ENCODE data around the gene KNCN.

Gene KNCN

DNA sequence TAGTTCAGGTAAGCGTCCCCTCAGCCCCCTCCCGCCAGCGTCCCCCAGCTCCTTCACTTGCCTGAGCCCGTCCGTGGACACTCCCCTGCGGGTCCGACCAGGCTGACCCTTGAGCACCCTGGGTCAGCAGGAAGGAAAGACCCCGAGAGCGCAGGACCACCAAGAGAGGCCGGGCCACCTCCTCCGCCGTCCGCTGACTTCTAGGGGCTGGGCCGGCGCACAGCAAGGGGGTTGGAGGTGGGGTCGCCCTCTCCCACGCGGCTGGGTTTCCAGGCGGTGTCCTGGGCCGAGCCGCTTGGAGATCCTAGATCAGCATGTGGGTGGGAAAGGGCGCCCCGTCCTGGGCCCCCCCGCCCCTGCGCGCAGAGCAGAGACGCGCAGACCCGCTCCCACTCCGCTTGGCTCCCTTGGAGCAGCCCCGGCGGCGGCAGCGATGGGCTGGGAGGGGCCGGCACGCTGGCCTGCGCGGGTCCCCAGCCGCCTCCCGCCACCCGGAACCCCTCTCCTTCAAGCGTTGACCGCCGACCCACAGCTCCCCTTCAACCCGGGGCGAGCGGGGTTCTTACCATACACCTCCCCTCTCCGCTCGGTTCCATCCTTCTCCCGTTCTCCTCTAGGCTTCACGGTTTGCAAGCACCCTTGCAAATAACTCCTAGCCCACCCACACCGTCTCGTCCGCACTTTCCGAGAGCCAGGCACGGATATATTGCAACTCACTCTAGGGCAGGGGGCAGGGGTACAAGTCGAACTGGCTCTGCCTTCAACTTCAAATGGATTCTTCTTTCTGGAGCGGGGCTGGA lies 7.5 kb downstream of the KNCN start:
- no peaks in the 10 kb centered on the region for H3K36me3 ChIP-seq (ENCODE audit: insufficient read depth, low read length)
- H3K9ac ChIP-seq (ENCODE audit: low read depth, low read length) = peak overlapping the region; percentile 57; the same call in 1 of the 2 replicates
- H3K9me3 ChIP-seq (ENCODE audit: control insufficient read depth, insufficient read depth, low read length) = no peaks in the 10 kb centered on the region
- H3K4me1 ChIP-seq (ENCODE audit: insufficient read depth, low read length) = peaks cover 6% of the 10 kb centered on the region; the same call in 1 of the 2 replicates

- Histone ChIP-seq H3K9ac (ENCODE audit: low read depth, low read length) (peak overlapping the region; percentile 57; the same call in 1 of the 2 replicates), H3K9me3 (ENCODE audit: control insufficient read depth, insufficient read depth, low read length) (no peaks in the 10 kb centered on the region), H3K4me1 (ENCODE audit: insufficient read depth, low read length) (peaks cover 6% of the 10 kb centered on the region; the same call in 1 of the 2 replicates), H3K36me3 (ENCODE audit: insufficient read depth, low read length) (no peaks in the 10 kb centered on the region)
These were observed 8.1 kb downstream of the KNCN start for GRCh38 chr1:46543382-46543760.

GRCh38 chr1:46539972-46540371 lies 11.5 kb downstream of the KNCN start:
- Histone ChIP-seq H3K4me1 (ENCODE audit: insufficient read depth, low read length) (peaks cover 5% of the 10 kb centered on the region; the same call in 1 of the 2 replicates), H3K9ac (ENCODE audit: low read depth, low read length) (no peak overlapping the region), H3K36me3 (ENCODE audit: insufficient read depth, low read length) (no peaks in the 10 kb centered on the region), H3K9me3 (ENCODE audit: control insufficient read depth, insufficient read depth, low read length) (0 out of 2 replicates have a peak, but pooled peaks cover 2% of the 10 kb centered on the region)

GRCh38 chr1:46538147-46538546 lies 13.3 kb downstream of the KNCN start:
- H3K9me3 ChIP-seq (ENCODE audit: control insufficient read depth, insufficient read depth, low read length) = 0 out of 2 replicates have a peak, but pooled peaks cover 2% of the 10 kb centered on the region
- no peaks in the 10 kb centered on the region for H3K4me1 ChIP-seq (ENCODE audit: insufficient read depth, low read length)
- H3K36me3 ChIP-seq (ENCODE audit: insufficient read depth, low read length) = no peaks in the 10 kb centered on the region
- no peak overlapping the region for H3K9ac ChIP-seq (ENCODE audit: low read depth, low read length)

DNA sequence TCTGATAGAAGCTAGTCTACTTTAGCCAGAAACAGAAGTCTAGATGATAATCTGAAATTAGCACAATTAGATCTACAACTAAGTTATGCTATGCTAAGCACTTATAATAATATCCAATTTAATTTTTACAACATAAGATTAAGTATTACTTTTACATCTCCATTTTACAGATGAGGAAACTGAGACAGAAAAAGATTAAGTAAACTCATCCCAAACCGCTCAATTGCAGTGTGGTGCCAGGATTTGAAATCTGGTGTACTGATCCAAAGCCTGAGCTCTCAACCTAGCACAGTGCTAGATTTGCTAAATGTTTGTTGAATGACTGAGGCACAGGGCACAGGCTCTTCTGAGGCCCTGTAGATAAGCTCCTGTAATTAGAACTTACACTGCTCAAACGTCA lies 13.8 kb downstream of the KNCN start:
- Histone ChIP-seq H3K9me3 (ENCODE audit: control insufficient read depth, insufficient read depth, low read length) (0 out of 2 replicates have a peak, but pooled peaks cover 2% of the 10 kb centered on the region), H3K9ac (ENCODE audit: low read depth, low read length) (no peak overlapping the region), H3K4me1 (ENCODE audit: insufficient read depth, low read length) (no peaks in the 10 kb centered on the region), H3K36me3 (ENCODE audit: insufficient read depth, low read length) (no peaks in the 10 kb centered on the region)

GRCh38 chr1:46536527-46536926 lies 14.9 kb downstream of the KNCN start:
- H3K9ac ChIP-seq (ENCODE audit: low read depth, low read length) = no peak overlapping the region
- H3K4me1 ChIP-seq (ENCODE audit: insufficient read depth, low read length) = no peaks in the 10 kb centered on the region
- no peaks in the 10 kb centered on the region for H3K36me3 ChIP-seq (ENCODE audit: insufficient read depth, low read length)
- 0 out of 2 replicates have a peak, but pooled peaks cover 2% of the 10 kb centered on the region for H3K9me3 ChIP-seq (ENCODE audit: control insufficient read depth, insufficient read depth, low read length)

GRCh38 chr1:46535063-46535462 lies 16.4 kb downstream of the KNCN start:
- Histone ChIP-seq H3K9ac (ENCODE audit: low read depth, low read length) (no peak overlapping the region), H3K9me3 (ENCODE audit: control insufficient read depth, insufficient read depth, low read length) (0 out of 2 replicates have a peak, but pooled peaks cover 2% of the 10 kb centered on the region), H3K4me1 (ENCODE audit: insufficient read depth, low read length) (0 out of 2 replicates have a peak, but pooled peaks cover 4% of the 10 kb centered on the region), H3K36me3 (ENCODE audit: insufficient read depth, low read length) (no peaks in the 10 kb centered on the region)

DNA sequence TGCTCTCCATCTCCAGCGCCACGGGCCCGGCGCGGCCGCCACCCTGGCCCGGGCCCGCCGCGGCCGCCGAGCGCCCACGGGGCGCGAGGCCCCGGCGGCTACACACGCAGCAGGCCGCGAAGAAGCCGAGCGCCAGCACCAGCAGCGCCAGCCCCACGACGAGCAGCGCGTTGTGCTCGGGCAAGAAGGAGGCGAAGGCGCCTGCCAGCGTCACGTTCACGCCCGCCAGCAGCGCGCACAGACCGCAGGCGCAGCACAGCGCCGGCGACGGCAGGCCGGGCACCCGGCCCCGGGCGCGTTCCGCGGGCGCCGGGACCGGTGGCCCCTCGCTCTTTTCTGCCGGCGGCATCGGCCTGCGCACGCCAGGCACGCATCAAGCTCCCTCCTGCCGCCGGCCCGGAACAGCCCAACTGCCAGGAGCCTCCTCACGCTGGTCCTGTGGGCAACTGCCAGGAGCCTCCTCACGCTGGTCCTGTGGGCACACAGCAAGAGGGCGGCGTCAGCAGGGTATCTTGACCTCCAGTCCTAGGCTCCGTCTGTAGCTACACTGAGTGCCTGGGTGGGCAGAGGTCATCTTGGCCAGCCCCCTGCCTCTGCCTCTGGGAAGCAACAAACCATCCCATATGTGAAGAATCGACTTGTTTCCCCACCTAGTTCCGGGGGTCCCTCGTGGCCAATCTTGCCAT lies 18.1 kb downstream of the KNCN start:
- H3K9me3 ChIP-seq (ENCODE audit: control insufficient read depth, insufficient read depth, low read length) = 0 out of 2 replicates have a peak, but pooled peaks cover 2% of the 10 kb centered on the region
- H3K4me1 ChIP-seq (ENCODE audit: insufficient read depth, low read length) = 0 out of 2 replicates have a peak, but pooled peaks cover 4% of the 10 kb centered on the region
- peak overlapping the region; percentile 58 for H3K9ac ChIP-seq (ENCODE audit: low read depth, low read length)

DNA sequence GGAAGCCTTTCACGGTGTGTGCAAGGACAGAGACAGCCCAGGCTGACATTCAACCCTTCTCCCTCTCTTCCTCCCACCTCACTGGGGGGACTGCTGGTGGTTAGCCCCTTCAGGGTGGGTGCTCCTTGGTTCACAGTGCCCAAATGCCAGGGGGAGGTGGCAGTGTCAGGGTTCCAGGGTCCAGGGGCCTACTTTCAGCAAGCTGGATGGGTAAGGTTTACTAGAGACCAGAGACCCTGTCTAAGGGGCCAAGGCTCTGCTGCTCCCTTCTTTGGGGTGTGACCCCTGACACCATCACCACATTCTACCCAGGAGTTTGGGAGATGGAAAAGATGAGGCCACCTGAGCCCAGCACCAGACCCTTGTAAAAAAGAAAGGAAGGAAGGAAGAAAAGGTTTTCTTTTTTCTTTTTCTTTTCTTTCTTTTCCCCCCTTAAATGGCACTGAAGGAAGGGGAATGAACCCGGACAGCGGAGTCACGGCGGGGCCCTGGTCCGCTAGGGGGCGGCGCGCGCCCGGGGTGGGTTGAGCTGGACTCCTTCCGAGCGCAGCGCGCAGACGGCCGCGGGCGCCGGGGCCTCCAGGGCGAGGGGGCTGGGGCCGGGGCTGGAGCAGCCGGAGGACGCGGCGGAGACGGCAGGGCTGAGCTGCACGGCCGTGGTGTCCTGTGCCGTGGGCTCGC lies 18.8 kb downstream of the KNCN start:
- Histone ChIP-seq H3K36me3 (ENCODE audit: insufficient read depth, low read length) (no peaks in the 10 kb centered on the region), H3K9ac (ENCODE audit: low read depth, low read length) (peak overlapping the region; percentile 58), H3K4me1 (ENCODE audit: insufficient read depth, low read length) (0 out of 2 replicates have a peak, but pooled peaks cover 4% of the 10 kb centered on the region), H3K9me3 (ENCODE audit: control insufficient read depth, insufficient read depth, low read length) (0 out of 2 replicates have a peak, but pooled peaks cover 2% of the 10 kb centered on the region)

More for the DNA sequence above, 18.1 kb downstream of the KNCN start:
- no peaks in the 10 kb centered on the region for H3K36me3 ChIP-seq (ENCODE audit: insufficient read depth, low read length)

DNA sequence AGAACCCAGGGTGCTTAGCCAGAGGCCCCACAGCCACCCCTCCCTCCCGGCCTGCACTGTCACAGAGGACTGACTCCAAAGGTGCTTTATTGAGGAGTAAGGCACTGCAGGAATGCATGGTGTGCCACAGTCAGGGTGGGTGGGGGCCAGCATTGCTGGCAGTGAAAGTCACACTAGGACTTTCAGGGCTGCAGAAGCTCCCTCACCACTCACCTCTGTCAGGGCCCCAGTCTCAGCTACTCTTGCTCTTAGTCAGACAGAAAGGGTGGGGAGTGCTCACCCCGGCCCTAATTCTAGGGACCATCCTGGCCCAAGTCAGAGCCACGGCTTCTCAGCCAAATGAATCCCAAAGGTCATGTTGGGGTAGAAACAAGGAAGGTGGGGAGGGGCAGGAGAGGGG lies 19.4 kb downstream of the KNCN start:
- H3K4me1 ChIP-seq (ENCODE audit: insufficient read depth, low read length) = 0 out of 2 replicates have a peak, but pooled peaks cover 7% of the 10 kb centered on the region
- H3K9me3 ChIP-seq (ENCODE audit: control insufficient read depth, insufficient read depth, low read length) = 0 out of 2 replicates have a peak, but pooled peaks cover 2% of the 10 kb centered on the region
- H3K36me3 ChIP-seq (ENCODE audit: insufficient read depth, low read length) = no peaks in the 10 kb centered on the region
- H3K9ac ChIP-seq (ENCODE audit: low read depth, low read length) = no peak overlapping the region

DNA sequence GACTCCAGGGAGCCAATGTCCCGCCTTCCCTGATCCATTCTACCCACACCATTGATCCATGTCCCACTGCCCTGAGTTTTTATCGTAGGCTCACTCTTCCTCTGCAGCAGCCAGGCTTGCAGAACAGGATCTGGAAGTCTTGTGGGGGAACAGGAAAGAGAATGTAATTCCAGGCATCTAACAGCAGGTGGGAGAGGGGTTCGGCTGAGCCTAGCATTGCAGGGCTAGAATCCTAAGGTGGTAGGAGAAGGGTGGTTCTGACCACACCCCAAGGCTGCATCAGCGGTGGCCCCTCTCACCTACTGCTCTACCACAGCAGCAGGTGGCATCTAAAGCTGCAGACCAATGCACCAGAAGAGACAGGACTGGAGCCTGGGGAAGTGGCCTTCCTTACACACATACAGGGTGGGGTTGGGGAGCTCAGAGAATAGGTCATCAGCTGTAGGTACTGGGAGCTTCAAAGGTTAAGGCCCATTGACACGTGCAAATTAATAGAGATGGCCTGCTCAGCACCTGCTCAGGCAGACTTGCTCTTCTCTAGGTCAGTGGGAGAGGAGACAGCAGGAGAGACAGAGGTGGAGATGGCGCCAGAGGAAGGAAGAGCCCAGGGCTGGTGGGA lies 20.5 kb downstream of the KNCN start:
- H3K4me1 ChIP-seq (ENCODE audit: insufficient read depth, low read length) = peaks cover 8% of the 10 kb centered on the region; the same call in 1 of the 2 replicates
- H3K9me3 ChIP-seq (ENCODE audit: control insufficient read depth, insufficient read depth, low read length) = no peaks in the 10 kb centered on the region
- H3K9ac ChIP-seq (ENCODE audit: low read depth, low read length) = no peak overlapping the region
- no peaks in the 10 kb centered on the region for H3K36me3 ChIP-seq (ENCODE audit: insufficient read depth, low read length)

DNA sequence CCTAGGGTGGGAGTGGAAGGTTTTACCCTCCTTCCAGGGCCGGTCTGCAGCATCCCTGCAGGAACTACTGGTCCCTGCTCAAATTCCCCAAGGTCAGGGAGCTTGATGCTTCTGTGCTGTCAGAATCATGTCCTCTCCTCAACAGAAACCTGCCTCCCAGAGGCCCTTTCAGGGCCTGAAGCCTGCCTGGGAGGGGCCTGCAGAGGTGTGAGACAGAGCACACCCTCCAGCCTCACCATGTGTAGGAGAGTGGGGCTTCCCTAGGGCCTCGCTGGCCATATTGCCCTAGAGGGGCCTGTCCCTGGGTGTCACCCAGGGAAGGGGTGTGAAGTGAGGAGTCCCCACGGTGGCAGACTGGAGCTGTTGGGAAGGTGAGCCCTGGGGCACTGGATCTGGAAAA lies 21.1 kb downstream of the KNCN start:
- no peaks in the 10 kb centered on the region for H3K9me3 ChIP-seq (ENCODE audit: control insufficient read depth, insufficient read depth, low read length)
- no peak overlapping the region for H3K9ac ChIP-seq (ENCODE audit: low read depth, low read length)
- H3K4me1 ChIP-seq (ENCODE audit: insufficient read depth, low read length) = peaks cover 14% of the 10 kb centered on the region; the same call in 1 of the 2 replicates
- H3K36me3 ChIP-seq (ENCODE audit: insufficient read depth, low read length) = no peaks in the 10 kb centered on the region

GRCh38 chr1:46529031-46529630 lies 22.3 kb downstream of the KNCN start:
- peaks cover 20% of the 10 kb centered on the region; the same call in 1 of the 2 replicates for H3K4me1 ChIP-seq (ENCODE audit: insufficient read depth, low read length)
- no peaks in the 10 kb centered on the region for H3K36me3 ChIP-seq (ENCODE audit: insufficient read depth, low read length)
- H3K9ac ChIP-seq (ENCODE audit: low read depth, low read length) = no peak overlapping the region

More at GRCh38 chr1:46529031-46529630, 22.3 kb downstream of the KNCN start:
- no peaks in the 10 kb centered on the region for H3K9me3 ChIP-seq (ENCODE audit: control insufficient read depth, insufficient read depth, low read length)

Data from ES-I3 (cell line).